Endothelial cell of umbilical vein (primary cell): ENCODE data around the gene RIMS4. TPM values are rescaled to one million over a fixed set of nuclear protein-coding genes. Genes with fewer than 3 reads are reported as not detected.

Source experiments
- BruUV-seq: library from RNA; stranded (reverse); fragments of 400-500 nt; replicated peaks from 2 replicates; lab custom pipeline; 2021; lab: Mats Ljungman, UMichigan
- CTCF ChIA-PET: fragments of 300-600, 350-600 bp; sonication (Branson Sonifier 250); formaldehyde crosslinking; loops from one replicate; lab custom pipeline; 2021; ENCODE audit warnings: antibody characterized with exemption, inconsistent platforms; lab: Charles Lee
- POLR2A ChIA-PET: fragments of 300-600, 350-600 bp; sonication (Branson Sonifier 250); formaldehyde crosslinking; loops from one replicate; lab custom pipeline; 2021; ENCODE audit warnings: antibody characterized with exemption, inconsistent platforms; lab: Charles Lee
- DNase-seq: peaks from one replicate; pipeline ENCODE4 v3.0.0-alpha.2; 2011; ENCODE audit warnings: low read depth, low spot score
- FAIRE-seq: peaks from 2 replicates; lab custom pipeline; 2011; peaks lifted over from hg19 to GRCh38; lab: Jason Lieb, UNC
- H2AFZ ChIP-seq: 2 replicates; pipeline ENCODE4 v1.6.0; 2012; ENCODE audit warnings: low read depth, low read length, control low read depth, inconsistent platforms
- H3K27ac ChIP-seq: 2 replicates; pipeline ENCODE4 v1.5.1; 2011; ENCODE audit warnings: low read depth, mild to moderate bottlenecking, control low read depth, low read length, moderate library complexity; ENCODE audit not compliant: insufficient read depth
- H3K27me3 ChIP-seq, 2 experiments: 2 replicates each; pipeline versions ENCODE4 v1.6.0 to v1.6.1; 2011; ENCODE audit warnings: low read length in 2 of 2, mixed read lengths in 1 of 2; ENCODE audit not compliant: control insufficient read depth in 2 of 2, insufficient read depth in 2 of 2
- H3K36me3 ChIP-seq, 2 experiments: 2 replicates in 1 of 2; 3 replicates in 1 of 2; pipeline ENCODE4 v1.5.1; 2011; ENCODE audit warnings: low read length in 2 of 2, mild to moderate bottlenecking in 1 of 2, moderate library complexity in 1 of 2; ENCODE audit not compliant: control insufficient read depth in 2 of 2, insufficient read depth in 2 of 2; ENCODE audit errors: extremely low read depth in 1 of 2
- H3K4me1 ChIP-seq: 3 replicates; pipeline ENCODE4 v1.5.1; 2011; ENCODE audit warnings: mild to moderate bottlenecking, low read length; ENCODE audit not compliant: control insufficient read depth, insufficient read depth; ENCODE audit errors: extremely low read depth
- H3K4me2 ChIP-seq: 2 replicates; pipeline ENCODE4 v1.6.1; 2011; ENCODE audit warnings: low read length, control low read depth, mixed read lengths; ENCODE audit not compliant: insufficient read depth
- H3K4me3 ChIP-seq, 3 experiments: fragments of 200-600 bp in 1 of 3; sonication (generic), shearing (Covaris generic) in 1 of 3; replicated peaks in 1 of 3; 2 replicates each; pipeline ENCODE4 v1.5.1; 2011 to 2016; ENCODE audit warnings: control low read depth in 3 of 3, low read length in 3 of 3, mild to moderate bottlenecking in 2 of 3, inconsistent platforms in 1 of 3, low read depth in 1 of 3, moderate library complexity in 1 of 3; ENCODE audit not compliant: insufficient read depth in 1 of 3
- H3K79me2 ChIP-seq: 2 replicates; pipeline ENCODE4 v1.6.0; 2012; ENCODE audit warnings: low read length, inconsistent platforms; ENCODE audit not compliant: control insufficient read depth, insufficient read depth
- H3K9ac ChIP-seq: replicated peaks from 2 replicates; pipeline ENCODE3; 2011; ENCODE audit warnings: low read length, control low read depth; ENCODE audit not compliant: insufficient read depth; ENCODE audit errors: extremely low read depth
- H3K9me1 ChIP-seq: replicated peaks from 3 replicates; pipeline ENCODE4 v1.6.0; 2011; ENCODE audit warnings: mild to moderate bottlenecking, low read length; ENCODE audit not compliant: control insufficient read depth, insufficient read depth; ENCODE audit errors: extremely low read depth
- H3K9me3 ChIP-seq: replicated peaks from 2 replicates; pipeline ENCODE4 v1.5.1; 2012; ENCODE audit warnings: low read length, inconsistent platforms; ENCODE audit not compliant: control insufficient read depth, insufficient read depth
- H4K20me1 ChIP-seq: replicated peaks from 2 replicates; pipeline ENCODE3; 2011; ENCODE audit warnings: mild to moderate bottlenecking, low read length; ENCODE audit not compliant: control insufficient read depth, insufficient read depth; ENCODE audit errors: extremely low read depth
- EZH2 ChIP-seq: IDR thresholded peaks from 2 replicates; pipeline ENCODE4 v1.6.1; 2012; ENCODE audit warnings: borderline replicate concordance, low read depth, mild to moderate bottlenecking, moderate library complexity, low read length, inconsistent platforms; ENCODE audit not compliant: severe bottlenecking
- FOS ChIP-seq: IDR thresholded peaks from 2 replicates; pipeline ENCODE4 v1.6.1; 2011; ENCODE audit warnings: mild to moderate bottlenecking, low read length, moderate library complexity, borderline replicate concordance; ENCODE audit not compliant: insufficient read depth
- GATA2 ChIP-seq: IDR thresholded peaks from 2 replicates; pipeline ENCODE4 v1.7.0; 2011; ENCODE audit warnings: low read depth, mild to moderate bottlenecking, moderate library complexity, mixed read lengths, low read length; ENCODE audit not compliant: insufficient read length, insufficient read depth
- JUN ChIP-seq: IDR thresholded peaks from 2 replicates; pipeline ENCODE4 v1.6.1; 2011; ENCODE audit warnings: borderline replicate concordance, low read depth; ENCODE audit not compliant: insufficient read length, insufficient read depth
- MAX ChIP-seq: IDR thresholded peaks from 2 replicates; pipeline ENCODE4 v1.6.1; 2011; ENCODE audit not compliant: insufficient read depth, insufficient read length
- MYC ChIP-seq: IDR thresholded peaks from one replicate; pipeline ENCODE4 v1.6.1; 2011; ENCODE audit warnings: mild to moderate bottlenecking, low read depth, low read length
- POLR2A ChIP-seq: IDR thresholded peaks from 2 replicates; pipeline ENCODE4 v1.6.1; 2012; ENCODE audit warnings: low read depth, mild to moderate bottlenecking, control low read depth, low read length
- POLR2AphosphoS5 ChIP-seq: IDR thresholded peaks from 2 replicates; pipeline ENCODE4 v1.6.1; 2012; ENCODE audit warnings: low read depth, mild to moderate bottlenecking, control low read depth, low read length, moderate library complexity; ENCODE audit not compliant: insufficient read depth
- dilution Hi-C: fragments of 300-500 bp; cut with MboI; formaldehyde crosslinking; loops from one replicate; pipeline ENCODE4 v1.15.0; 2019; ENCODE audit warnings: low sequenced_read_pairs; ENCODE audit not compliant: extremely low pct_ligation_motif_present
- intact Hi-C: fragments of 100-400 bp; cut with micrococcal nuclease; formaldehyde crosslinking; loops from one replicate; pipeline ENCODE4 v1.10.0; 2022
- polyA plus RNA-seq, 4 experiments: library from polyadenylated mRNA; depleted of rRNA in 3 of 4; stranded (reverse) in 3 of 4; unstranded in 1 of 4; fragments of >200 nt; gene quantifications; 2 replicates each; pipeline versions ENCODE4 v1.2.1 to v1.2.3, GENCODE V29; 2011 to 2012; ENCODE audit warnings: missing spikeins in 1 of 4
- total RNA-seq: library from RNA; stranded (reverse); gene quantifications from 2 replicates; pipeline ENCODE4 v1.2.3, GENCODE V29; 2021
- TF ChIP-seq, protein P1 (sequence below), 2 donors: IDR thresholded peaks; 1 replicate in 1 of 2; 2 replicates in 1 of 2; pipeline ENCODE4 v1.5.1; 2011; ENCODE audit warnings: low read length in 2 of 2, mild to moderate bottlenecking in 2 of 2, moderate library complexity in 2 of 2, control low read depth in 1 of 2, inconsistent platforms in 1 of 2, low read depth in 1 of 2; ENCODE audit not compliant: insufficient read depth in 1 of 2; ENCODE audit errors: extremely low read depth in 1 of 2

RIMS4 gene
- total and polyA plus RNA-seq, 2 donors (not counting 3 experiments of a cell fraction or from before 2014, with no cell fraction given): not detected

DNA sequence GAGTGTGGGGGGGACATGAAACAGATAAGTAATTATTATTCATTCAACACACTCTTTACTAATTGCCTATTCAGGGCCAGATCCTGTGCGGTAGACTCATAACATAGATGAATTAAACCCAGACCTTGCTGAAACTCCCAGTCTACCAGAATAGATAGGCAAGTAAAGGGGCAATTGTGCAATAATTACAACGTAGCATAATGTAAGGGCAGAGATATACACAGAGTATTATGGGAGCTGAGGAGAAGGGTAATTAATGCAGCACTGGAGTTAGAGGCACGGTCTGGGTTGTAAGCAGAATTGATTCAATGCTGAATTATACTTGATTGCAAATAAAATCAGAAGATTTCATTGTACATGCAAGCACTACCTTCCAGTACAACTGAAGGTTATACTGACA is 29.2 kb downstream of the RIMS4 start:
- Histone ChIP-seq H3K9ac (no peak overlapping the region), H3K27ac (no peak overlapping the region), H3K36me3 (no peaks in the 10 kb centered on the region), H3K79me2 (no peaks in the 10 kb centered on the region), H3K4me1 (no peaks in the 10 kb centered on the region), H3K9me1 (no peaks in the 10 kb centered on the region), H3K9me3 (no peaks in the 10 kb centered on the region), H3K4me2 (no peak overlapping the region), H2AFZ (no peak overlapping the region), H3K4me3 (no peak overlapping the region), H3K27me3 (peaks cover 0 to 2% of the 10 kb centered on the region in 2 experiments), H4K20me1 (no peaks in the 10 kb centered on the region)
- no peak for TF ChIP-seq MAX
- no peak for TF ChIP-seq EZH2
- no peak for TF ChIP-seq GATA2
- no peak for TF ChIP-seq POLR2A
- TF ChIP-seq, protein P1, sequence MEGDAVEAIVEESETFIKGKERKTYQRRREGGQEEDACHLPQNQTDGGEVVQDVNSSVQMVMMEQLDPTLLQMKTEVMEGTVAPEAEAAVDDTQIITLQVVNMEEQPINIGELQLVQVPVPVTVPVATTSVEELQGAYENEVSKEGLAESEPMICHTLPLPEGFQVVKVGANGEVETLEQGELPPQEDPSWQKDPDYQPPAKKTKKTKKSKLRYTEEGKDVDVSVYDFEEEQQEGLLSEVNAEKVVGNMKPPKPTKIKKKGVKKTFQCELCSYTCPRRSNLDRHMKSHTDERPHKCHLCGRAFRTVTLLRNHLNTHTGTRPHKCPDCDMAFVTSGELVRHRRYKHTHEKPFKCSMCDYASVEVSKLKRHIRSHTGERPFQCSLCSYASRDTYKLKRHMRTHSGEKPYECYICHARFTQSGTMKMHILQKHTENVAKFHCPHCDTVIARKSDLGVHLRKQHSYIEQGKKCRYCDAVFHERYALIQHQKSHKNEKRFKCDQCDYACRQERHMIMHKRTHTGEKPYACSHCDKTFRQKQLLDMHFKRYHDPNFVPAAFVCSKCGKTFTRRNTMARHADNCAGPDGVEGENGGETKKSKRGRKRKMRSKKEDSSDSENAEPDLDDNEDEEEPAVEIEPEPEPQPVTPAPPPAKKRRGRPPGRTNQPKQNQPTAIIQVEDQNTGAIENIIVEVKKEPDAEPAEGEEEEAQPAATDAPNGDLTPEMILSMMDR (IDR thresholded peaks at IDR 0.05; ENCODE audit: extremely low read depth in 1 of 2, insufficient read depth in 1 of 2, low read depth in 1 of 2, low read length in 2 of 2): no peak
- no peak for TF ChIP-seq POLR2AphosphoS5
- no peak for TF ChIP-seq FOS
- no peak for TF ChIP-seq JUN
- TF ChIP-seq MYC: no peak
- ChIA-PET POLR2A (no interaction called here), CTCF (no interaction called here)
- dilution Hi-C loops: no loop called here
- no TSS peak for BruUV-seq
- intact Hi-C loops: no loop called here
- DNase-seq (no peak), FAIRE-seq (no peak)
